Panc1 (cell line): Measurements from ENCODE around the gene SH3BGRL2. TPM values are rescaled to one million over a fixed set of nuclear protein-coding genes. Genes with fewer than 3 reads are reported as not detected.
"Not testable (repeated sequence)": the region's sequence is repeated elsewhere in the genome, so short reads cannot be mapped to it uniquely, and the experiment has no call there.

Experiments
- ATAC-seq: fragments of 200-7000 bp; cut with Tn5 transposase; 2 replicates; pipeline ENCODE4 v1.9.1; 2020; ENCODE audit warnings: mild to moderate bottlenecking, moderate library complexity
- BruUV-seq: library from RNA; stranded (reverse); fragments of 400-500 nt; replicated peaks from 2 replicates; lab custom pipeline; 2021; lab: Mats Ljungman, UMichigan
- CTCF ChIA-PET: fragments of 300-600 bp; sonication (Branson Sonifier 250); formaldehyde crosslinking; loops from one replicate; lab custom pipeline; 2022; ENCODE audit warnings: antibody characterized with exemption; lab: Charles Lee
- POLR2A ChIA-PET: fragments of 300-600 bp; sonication (Branson Sonifier 250); formaldehyde crosslinking; loops from one replicate; lab custom pipeline; 2022; ENCODE audit warnings: antibody characterized with exemption; lab: Charles Lee
- DNase-seq: peaks from one replicate; pipeline ENCODE4 v3.0.0-alpha.2; 2010; ENCODE audit warnings: low read depth, low spot score
- H3K27ac ChIP-seq: 2 replicates; pipeline ENCODE4 v1.5.1; 2011; ENCODE audit warnings: mild to moderate bottlenecking, low read length, inconsistent platforms
- H3K27me3 ChIP-seq: fragments of 200-500 bp; sonication (Bioruptor generic); 2 replicates; pipeline ENCODE4 v1.6.0; 2014; ENCODE audit warnings: low read length, inconsistent platforms; ENCODE audit not compliant: control insufficient read depth, insufficient read depth
- H3K36me3 ChIP-seq: fragments of 200-500 bp; sonication (Bioruptor generic); 2 replicates; pipeline ENCODE4 v1.5.1; 2014; ENCODE audit warnings: inconsistent platforms, mild to moderate bottlenecking, low read length, moderate library complexity; ENCODE audit not compliant: control insufficient read depth, insufficient read depth
- H3K4me1 ChIP-seq: 2 replicates; pipeline ENCODE4 v1.5.1; 2011; ENCODE audit warnings: inconsistent platforms, mild to moderate bottlenecking, low read length, moderate library complexity; ENCODE audit not compliant: control insufficient read depth, insufficient read depth
- H3K4me3 ChIP-seq, 2 experiments: 2 replicates each; pipeline ENCODE4 v1.5.1; 2011 to 2012; ENCODE audit warnings: low read depth in 2 of 2, low read length in 2 of 2, mild to moderate bottlenecking in 2 of 2, inconsistent platforms in 1 of 2, moderate library complexity in 1 of 2
- H3K9me3 ChIP-seq: fragments of 200-500 bp; sonication (Bioruptor generic); 2 replicates; pipeline ENCODE4 v1.5.1; 2014; ENCODE audit warnings: low read depth, mild to moderate bottlenecking, inconsistent platforms, low read length, moderate library complexity; ENCODE audit not compliant: control insufficient read depth, insufficient read depth
- CTCF ChIP-seq: fragments of 450-650 bp; IDR thresholded peaks from 2 replicates; pipeline ENCODE4 v1.5.1; 2017; ENCODE audit warnings: mild to moderate bottlenecking
- POLR2AphosphoS5 ChIP-seq: IDR thresholded peaks from 2 replicates; pipeline ENCODE4 v1.6.1; 2012; ENCODE audit warnings: mild to moderate bottlenecking, low read depth, low read length, moderate library complexity
- SIN3A ChIP-seq: IDR thresholded peaks from 2 replicates; pipeline ENCODE4 v1.6.1; 2012; ENCODE audit warnings: low read depth, mild to moderate bottlenecking, low read length, moderate library complexity, borderline replicate concordance; ENCODE audit not compliant: insufficient read depth
- TCF7L2 ChIP-seq: IDR thresholded peaks from 2 replicates; pipeline ENCODE4 v1.6.1; 2011; ENCODE audit warnings: mild to moderate bottlenecking, low read depth, low read length, inconsistent platforms
- in situ Hi-C: cut with HindIII; loops from 2 replicates; pipeline ENCODE4 v1.10.0; 2016; ENCODE audit warnings: low sequenced_read_pairs, low pct_unique_long_range_greater_than_20kb
- intact Hi-C: fragments of 100-400 bp; cut with micrococcal nuclease; formaldehyde crosslinking; loops from one replicate; pipeline ENCODE4 v1.10.0; 2022; ENCODE audit not compliant: unreplicated experiment
- total RNA-seq: library from RNA; stranded (reverse); gene quantifications from one replicate; pipeline ENCODE4 v1.2.1, GENCODE V29; 2021; ENCODE audit not compliant: unreplicated experiment
- TF ChIP-seq, protein P1 (sequence below), 2 experiments: IDR thresholded peaks; 2 replicates each; pipeline ENCODE4 v1.6.1; 2011 to 2012; ENCODE audit warnings: low read depth in 2 of 2, control low read depth in 1 of 2, low read length in 1 of 2, mild to moderate bottlenecking in 1 of 2, moderate library complexity in 1 of 2; ENCODE audit not compliant: insufficient read depth in 1 of 2

The SH3BGRL2 gene
- total RNA-seq, 1 experiment from 2014 or later, result 8.5 TPM

- H3K36me3 ChIP-seq, result no peaks in the 10 kb centered on the region
- H3K4me1 ChIP-seq, result peaks cover 8% of the 10 kb centered on the region
- H3K27ac ChIP-seq, result peak overlapping the region; percentile 37; the same call in 1 of the 2 replicates
- BruUV-seq, result no TSS peak
- no peak overlapping the region for H3K4me3 ChIP-seq
- H3K9me3 ChIP-seq, result no peaks in the 10 kb centered on the region
- ATAC-seq (no peak), DNase-seq (no peak)
- TF ChIP-seq CTCF, result no peak
- TF ChIP-seq, protein P1, sequence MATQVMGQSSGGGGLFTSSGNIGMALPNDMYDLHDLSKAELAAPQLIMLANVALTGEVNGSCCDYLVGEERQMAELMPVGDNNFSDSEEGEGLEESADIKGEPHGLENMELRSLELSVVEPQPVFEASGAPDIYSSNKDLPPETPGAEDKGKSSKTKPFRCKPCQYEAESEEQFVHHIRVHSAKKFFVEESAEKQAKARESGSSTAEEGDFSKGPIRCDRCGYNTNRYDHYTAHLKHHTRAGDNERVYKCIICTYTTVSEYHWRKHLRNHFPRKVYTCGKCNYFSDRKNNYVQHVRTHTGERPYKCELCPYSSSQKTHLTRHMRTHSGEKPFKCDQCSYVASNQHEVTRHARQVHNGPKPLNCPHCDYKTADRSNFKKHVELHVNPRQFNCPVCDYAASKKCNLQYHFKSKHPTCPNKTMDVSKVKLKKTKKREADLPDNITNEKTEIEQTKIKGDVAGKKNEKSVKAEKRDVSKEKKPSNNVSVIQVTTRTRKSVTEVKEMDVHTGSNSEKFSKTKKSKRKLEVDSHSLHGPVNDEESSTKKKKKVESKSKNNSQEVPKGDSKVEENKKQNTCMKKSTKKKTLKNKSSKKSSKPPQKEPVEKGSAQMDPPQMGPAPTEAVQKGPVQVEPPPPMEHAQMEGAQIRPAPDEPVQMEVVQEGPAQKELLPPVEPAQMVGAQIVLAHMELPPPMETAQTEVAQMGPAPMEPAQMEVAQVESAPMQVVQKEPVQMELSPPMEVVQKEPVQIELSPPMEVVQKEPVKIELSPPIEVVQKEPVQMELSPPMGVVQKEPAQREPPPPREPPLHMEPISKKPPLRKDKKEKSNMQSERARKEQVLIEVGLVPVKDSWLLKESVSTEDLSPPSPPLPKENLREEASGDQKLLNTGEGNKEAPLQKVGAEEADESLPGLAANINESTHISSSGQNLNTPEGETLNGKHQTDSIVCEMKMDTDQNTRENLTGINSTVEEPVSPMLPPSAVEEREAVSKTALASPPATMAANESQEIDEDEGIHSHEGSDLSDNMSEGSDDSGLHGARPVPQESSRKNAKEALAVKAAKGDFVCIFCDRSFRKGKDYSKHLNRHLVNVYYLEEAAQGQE (IDR thresholded peaks at IDR 0.05; ENCODE audit: insufficient read depth in 1 of 2, low read depth in 2 of 2, low read length in 1 of 2), result no peak
- TF ChIP-seq POLR2AphosphoS5, result no peak
- TF ChIP-seq TCF7L2, result no peak
- TF ChIP-seq SIN3A, result no peak
- intact Hi-C loops (no loop called here), in situ Hi-C loops (no loop called here)
- CTCF ChIA-PET, result no interaction called here
- POLR2A ChIA-PET, result no interaction called here
- no peaks in the 10 kb centered on the region for H3K27me3 ChIP-seq
Measured at GRCh38 chr6:79676785-79677736, 45.9 kb downstream of the SH3BGRL2 start.

DNA sequence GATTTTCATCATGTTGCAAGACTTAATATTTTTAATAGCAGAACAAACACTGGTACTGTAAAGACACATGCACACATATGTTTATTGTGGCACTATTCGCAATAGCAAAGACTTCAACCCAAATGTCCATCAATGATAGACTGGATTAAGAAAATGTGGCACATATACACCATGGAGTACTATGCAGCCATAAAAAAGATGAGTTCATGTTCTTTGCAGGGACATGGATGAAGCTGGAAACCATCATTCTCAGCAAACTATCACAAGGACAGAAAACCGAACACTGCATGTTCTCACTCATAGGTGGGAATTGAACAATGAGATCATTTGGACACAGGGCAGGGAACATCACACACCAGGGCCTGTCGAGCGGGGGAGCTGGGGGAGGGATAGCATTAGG lies 51.6 kb downstream of the SH3BGRL2 start:
- H3K27me3 ChIP-seq, intact Hi-C loops, DNase-seq, H3K27ac ChIP-seq, H3K4me3 ChIP-seq, CTCF ChIA-PET, POLR2A ChIA-PET, in situ Hi-C loops, BruUV-seq, H3K4me1 ChIP-seq, ATAC-seq, H3K9me3 ChIP-seq, H3K36me3 ChIP-seq: not testable (repeated sequence)

DNA sequence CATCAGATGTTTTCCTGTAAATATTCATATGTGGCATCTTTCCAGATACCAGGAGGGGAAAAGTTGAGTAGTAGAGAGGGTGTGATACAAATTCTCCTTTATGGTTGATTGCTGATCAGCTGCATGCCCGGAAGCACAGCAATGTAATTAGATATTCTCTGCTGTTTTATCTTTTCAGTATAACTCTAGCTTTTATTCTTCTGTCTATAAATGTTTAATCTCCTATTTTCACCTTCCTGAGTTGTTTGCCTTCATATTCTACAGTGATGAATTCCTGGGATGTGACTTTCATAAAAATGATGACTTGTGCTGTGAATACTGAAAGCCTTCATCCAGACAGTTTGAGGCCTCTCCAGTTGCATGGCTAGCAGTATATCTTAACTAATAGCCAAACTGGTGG lies 53.7 kb downstream of the SH3BGRL2 start:
- intact Hi-C loops (no loop called here), in situ Hi-C loops (no loop called here)
- TF ChIP-seq POLR2AphosphoS5 (no peak), TCF7L2 (peak; percentile 48; the same call in 1 of the 2 replicates)
- H3K27ac ChIP-seq, result no peak overlapping the region
- DNase-seq (no peak), ATAC-seq (no peak)
- no peak overlapping the region for H3K4me3 ChIP-seq
- CTCF ChIA-PET, result interaction anchor here (0.7 kb wide), 1 partner anchor 66 kb away, joined by 3 read pairs; no protein-coding TSS in a partner anchor
- H3K9me3 ChIP-seq, result no peaks in the 10 kb centered on the region
- no peaks in the 10 kb centered on the region for H3K27me3 ChIP-seq
- POLR2A ChIA-PET, result no interaction called here
- no peaks in the 10 kb centered on the region for H3K4me1 ChIP-seq
- H3K36me3 ChIP-seq, result no peaks in the 10 kb centered on the region
- no TSS peak for BruUV-seq
